K562 (cell line): Measurements from ENCODE around the gene MEF2B. TPM values are rescaled to one million over a fixed set of nuclear protein-coding genes. Genes with fewer than 3 reads are reported as not detected.
"Not testable (repeated sequence)": the region's sequence is repeated elsewhere in the genome, so short reads cannot be mapped to it uniquely, and the experiment has no call there.

ENCODE experiments used
- ATAC-seq: fragments of 200-7000 bp; cut with Tn5 transposase; 3 replicates; pipeline ENCODE4 v1.9.1; 2020; ENCODE audit warnings: moderate library complexity
- BruUV-seq: library from RNA; stranded (reverse); fragments of 400-500 nt; replicated peaks from 2 replicates; lab custom pipeline; 2021; lab: Mats Ljungman, UMichigan
- CTCF ChIA-PET: fragments of 300-600 bp; formaldehyde crosslinking; extraction: SDS; loops from one replicate; lab custom pipeline; 2021; ENCODE audit warnings: low intra/inter-chr PET ratio; lab: Yijun Ruan, JAX
- POLR2A ChIA-PET: fragments of 300-600, 350-650 bp; sonication (Branson Sonifier 250); formaldehyde crosslinking; extraction: SDS; loops from one replicate; lab custom pipeline; 2021; ENCODE audit warnings: antibody characterized with exemption, inconsistent platforms; lab: Yijun Ruan, JAX
- DNase-seq, 4 experiments: peaks; one replicate each; pipeline versions ENCODE4 v3.0.0 to v3.0.0-alpha.2; 2011 to 2018; ENCODE audit warnings: low spot score in 3 of 4, mixed read lengths in 3 of 4; ENCODE audit errors: extremely low read depth in 1 of 4
- FAIRE-seq: peaks from 2 replicates; lab custom pipeline; 2011; peaks lifted over from hg19 to GRCh38; lab: Jason Lieb, UNC
- H2AFZ ChIP-seq: 2 replicates; pipeline ENCODE4 v1.6.0; 2011; ENCODE audit warnings: low read depth, low read length, control low read depth, inconsistent platforms
- H3K27ac ChIP-seq: fragments of 200-600 bp; 3 replicates; pipeline ENCODE4 v1.8.0; 2011; ENCODE audit warnings: low read depth, mild to moderate bottlenecking, control low read depth, inconsistent platforms, low read length, moderate library complexity, mixed read lengths; ENCODE audit errors: extremely low read depth
- H3K27me3 ChIP-seq, 2 experiments: fragments of 300-600 bp in 1 of 2; 2 replicates in 1 of 2; 3 replicates in 1 of 2; pipeline versions ENCODE4 v1.6.0 to v1.8.0; 2011; ENCODE audit warnings: inconsistent platforms in 2 of 2, low read length in 2 of 2, mild to moderate bottlenecking in 1 of 2, mixed read lengths in 1 of 2, moderate library complexity in 1 of 2; ENCODE audit not compliant: control insufficient read depth in 2 of 2, insufficient read depth in 2 of 2
- H3K36me3 ChIP-seq: fragments of 300-600 bp; 3 replicates; pipeline ENCODE4 v1.8.0; 2011; ENCODE audit warnings: mild to moderate bottlenecking, low read length, inconsistent platforms; ENCODE audit not compliant: control insufficient read depth, insufficient read depth
- H3K4me1 ChIP-seq, 2 experiments: fragments of 200-600 bp in 1 of 2; replicated peaks in 1 of 2; 2 replicates in 1 of 2; 3 replicates in 1 of 2; pipeline versions ENCODE4 v1.5.1 to v1.8.0; 2011; ENCODE audit warnings: inconsistent platforms in 2 of 2, low read length in 2 of 2, mild to moderate bottlenecking in 1 of 2, mixed read lengths in 1 of 2, moderate library complexity in 1 of 2; ENCODE audit not compliant: control insufficient read depth in 2 of 2, insufficient read depth in 2 of 2
- H3K4me2 ChIP-seq: 2 replicates; pipeline ENCODE4 v1.6.1; 2011; ENCODE audit warnings: low read length, control low read depth, inconsistent platforms, mixed read lengths; ENCODE audit not compliant: insufficient read depth
- H3K4me3 ChIP-seq: fragments of 200-600 bp; sonication (generic), shearing (Covaris generic); 2 replicates; pipeline ENCODE4 v1.5.1; 2016; ENCODE audit warnings: control low read depth, inconsistent platforms
- H3K79me2 ChIP-seq: fragments of 200-600 bp; 3 replicates; pipeline ENCODE4 v1.8.0; 2011; ENCODE audit warnings: low read length, inconsistent platforms; ENCODE audit not compliant: control insufficient read depth, insufficient read depth
- H3K9ac ChIP-seq, 2 experiments: 2 replicates each; pipeline versions ENCODE4 v1.6.0 to v1.6.1; 2011; ENCODE audit warnings: low read depth in 2 of 2, low read length in 2 of 2, control low read depth in 1 of 2, inconsistent platforms in 1 of 2, mild to moderate bottlenecking in 1 of 2, mixed read lengths in 1 of 2; ENCODE audit not compliant: insufficient read depth in 1 of 2
- H3K9me1 ChIP-seq: one replicate; pipeline ENCODE4 v1.6.0; 2011; ENCODE audit warnings: inconsistent platforms, mild to moderate bottlenecking, low read length, moderate library complexity; ENCODE audit not compliant: control insufficient read depth, insufficient read depth
- H3K9me3 ChIP-seq: replicated peaks from 2 replicates; pipeline ENCODE4 v1.5.1; 2011; ENCODE audit warnings: low read depth, low read length, inconsistent platforms; ENCODE audit not compliant: control insufficient read depth, insufficient read depth
- H4K20me1 ChIP-seq: replicated peaks from 2 replicates; pipeline ENCODE4 v1.6.1; 2011; ENCODE audit warnings: low read length, inconsistent platforms, mixed read lengths; ENCODE audit not compliant: control insufficient read depth, insufficient read depth
- BCOR ChIP-seq: fragments of 450-650 bp; IDR thresholded peaks from 2 replicates; pipeline ENCODE4 v1.6.1; 2016
- CHD2 ChIP-seq: IDR thresholded peaks from 2 replicates; pipeline ENCODE4 v1.6.1; 2011; ENCODE audit warnings: low read depth, low read length
- HINFP ChIP-seq: fragments of 450-650 bp; conservative IDR thresholded peaks from 2 replicates; pipeline ENCODE4 v1.6.1; 2016; ENCODE audit warnings: missing genetic modification characterization, low read depth, mild to moderate bottlenecking, control low read depth, missing compliant biosample characterization
- MYC ChIP-seq, 2 experiments: fragments of 250-450 bp in 1 of 2; sonication (Bioruptor Pico) in 1 of 2; IDR thresholded peaks; 2 replicates each; pipeline versions ENCODE4 v1.5.1 to v1.6.1; 2012 to 2021; ENCODE audit warnings: low read depth in 2 of 2, borderline replicate concordance in 1 of 2, improper control_type of control experiment in 1 of 2, low read length in 1 of 2, mild to moderate bottlenecking in 1 of 2, moderate library complexity in 1 of 2
- PATZ1 ChIP-seq: fragments of 250-450 bp; sonication (Bioruptor Pico); IDR thresholded peaks from 2 replicates; pipeline ENCODE4 v1.5.0; 2020; ENCODE audit warnings: mild to moderate bottlenecking, borderline replicate concordance
- RBFOX2 ChIP-seq: fragments of 200-400 bp; formaldehyde crosslinking; IDR thresholded peaks from 2 replicates; pipeline ENCODE4 v1.6.1; 2017; ENCODE audit warnings: low read depth, mild to moderate bottlenecking, low read length, moderate library complexity
- RBM25 ChIP-seq: fragments of 200-400 bp; formaldehyde crosslinking; IDR thresholded peaks from 2 replicates; pipeline ENCODE4 v1.6.1; 2018; ENCODE audit warnings: low read length, low read depth, moderate library complexity; ENCODE audit not compliant: severe bottlenecking
- SREBF1 ChIP-seq: fragments of 150-350 bp; IDR thresholded peaks from 2 replicates; pipeline ENCODE4 v1.6.1; 2014; ENCODE audit warnings: antibody characterized with exemption, low read depth, low read length, borderline replicate concordance
- XRCC5 ChIP-seq: fragments of 200-400 bp; formaldehyde crosslinking; IDR thresholded peaks from 2 replicates; pipeline ENCODE4 v1.6.1; 2017; ENCODE audit warnings: low read depth, mild to moderate bottlenecking, low read length
- ZNF121 ChIP-seq: sonication (generic); formaldehyde crosslinking; conservative IDR thresholded peaks from 2 replicates; pipeline ENCODE4 v1.8.0; 2022; ENCODE audit warnings: missing genetic modification reagents
- WGBS: fragments of 100-300 bp; shearing (Covaris generic); methylation state at CpG from one replicate; pipeline ENCODE4 v1.1.6; 2016; ENCODE audit warnings: low coverage, mixed read lengths; ENCODE audit not compliant: insufficient coverage; ENCODE audit errors: missing lambda C conversion rate; 5-methylcytosine and 5-hydroxymethylcytosine counted together
- in situ Hi-C: fragments of 300-500 bp; cut with MboI; formaldehyde crosslinking; loops from 4 replicates; pipeline ENCODE4 v1.15.0; 2018; ENCODE audit warnings: inconsistent platforms, mixed read lengths
- intact Hi-C: fragments of 100-400 bp; cut with micrococcal nuclease; formaldehyde crosslinking; loops from 2 replicates; pipeline ENCODE4 v1.14.2; 2022
- polyA plus RNA-seq, 8 experiments: library from polyadenylated mRNA; depleted of rRNA in 4 of 8; stranded (reverse) in 5 of 8; unstranded in 3 of 8; fragments of >200 nt; fragmentation: Nextera tagmentation in 2 of 8; fragmentation: Illumina TruSeq in 1 of 8; extraction: Ambion mirVana in 2 of 8; extraction: Trizol in 1 of 8; gene quantifications; 2 replicates each; pipeline versions ENCODE4 v1.2.1 to v1.2.3, GENCODE V29; 2011 to 2014; ENCODE audit warnings: inconsistent platforms in 1 of 8, missing spikeins in 1 of 8
- total RNA-seq, 7 experiments: library from RNA; depleted of rRNA in 6 of 7; stranded (reverse); fragments of >200 nt in 6 of 7; fragmentation: Illumina TruSeq in 2 of 7; extraction: Trizol in 2 of 7; gene quantifications; 2 replicates each; pipeline versions ENCODE4 v1.2.1 to v1.2.3, GENCODE V29; 2011 to 2021; ENCODE audit warnings: low replicate concordance in 1 of 7

The MEF2B gene
- total and polyA plus RNA-seq, 9 of the 15 experiments (the other 6 are each of a cell fraction or from before 2014, with no cell fraction given), result 0.14 to 1.9 (median 0.71) TPM; not detected in 3

GRCh38 chr19:19135713-19136112, 34.4 kb downstream of the MEF2B start:
- in situ Hi-C loops, result loop anchor here (5.0 kb wide), 1 partner anchor 78 kb away; no protein-coding TSS in a partner anchor
- Histone ChIP-seq H3K4me1 (peaks cover 15 to 36% of the 10 kb centered on the region in 2 experiments), H3K27ac (peak overlapping the region; percentile 76; the same call in 1 of the 3 replicates), H3K36me3 (peaks cover 25% of the 10 kb centered on the region), H3K79me2 (peaks cover 48% of the 10 kb centered on the region)
- BruUV-seq, H4K20me1 ChIP-seq, H3K9me3 ChIP-seq, ATAC-seq, H3K4me3 ChIP-seq, CTCF ChIA-PET, H3K27me3 ChIP-seq, H2AFZ ChIP-seq, H3K9ac ChIP-seq, H3K9me1 ChIP-seq, H3K4me2 ChIP-seq, DNase-seq, FAIRE-seq: not testable (repeated sequence)
- POLR2A ChIA-PET, result interaction anchor here (0.6 to 1.4 kb wide), 5 partner anchors 35 to 83 kb away, joined by 3 to 10 read pairs (median 3); partner anchors contain the start of genes MEF2B and SLC25A42
- TF ChIP-seq BCOR (peak; percentile 81), ZNF121 (CRISPR knock-in tag) (peak; percentile 95), RBM25 (peak; percentile 49)
- 74% methylated on average over 6 of the region's 6 CpGs for WGBS
- intact Hi-C loops, result loop anchor here (5.0 kb wide), 4 partner anchors 37 to 238 kb away; partner anchors contain the start of genes CERS1, COPE, DDX49 and MEF2B

GRCh38 chr19:19134687-19135158, 35.3 kb downstream of the MEF2B start:
- H3K79me2 ChIP-seq, result peaks cover 48% of the 10 kb centered on the region
- H3K4me3 ChIP-seq, result peak overlapping the region; percentile 37
- CTCF ChIA-PET, result no interaction called here
- peak overlapping the region; percentile 91 for H2AFZ ChIP-seq
- FAIRE-seq (peak; percentile 85), ATAC-seq (peak; percentile 82), DNase-seq (peak; percentile 86 to 90 (median 88))
- H3K9me1 ChIP-seq, result no peaks in the 10 kb centered on the region
- H3K27ac ChIP-seq, result peak overlapping the region; percentile 76
- 2% methylated on average over 21 of the region's 21 CpGs for WGBS
- H4K20me1 ChIP-seq, result peaks cover 3% of the 10 kb centered on the region; the same call in 1 of the 2 replicates
- peak overlapping the region; percentile 52 to 89 for H3K9ac ChIP-seq
- POLR2A ChIA-PET, result interaction anchor here (0.7 to 1.4 kb wide), 5 partner anchors 9 to 75 kb away, joined by 3 to 10 read pairs (median 3); partner anchors contain the start of genes MEF2B and SLC25A42
- no TSS peak for BruUV-seq
- peaks cover 33% of the 10 kb centered on the region for H3K36me3 ChIP-seq
- in situ Hi-C loops, result loop anchor here (5.0 kb wide), 1 partner anchor 77 kb away; no protein-coding TSS in a partner anchor
- no peaks in the 10 kb centered on the region for H3K27me3 ChIP-seq
- peak overlapping the region; percentile 86 for H3K4me2 ChIP-seq
- intact Hi-C loops, result loop anchor here (5.0 kb wide), 4 partner anchors 38 to 237 kb away; partner anchors contain the start of genes CERS1, COPE, DDX49 and MEF2B
- peaks cover 15 to 41% of the 10 kb centered on the region in 2 experiments for H3K4me1 ChIP-seq
- H3K9me3 ChIP-seq, result no peaks in the 10 kb centered on the region
- TF ChIP-seq PATZ1 (no peak), XRCC5 (peak; percentile 50; the same call in 1 of the 2 replicates), RBFOX2 (peak; percentile 84), MYC (IDR thresholded peaks at IDR 0.05; ENCODE audit: low read depth, low read length) (peak; percentile 69), MYC (CRISPR knock-in tag; IDR thresholded peaks at IDR 0.05; ENCODE audit: borderline replicate concordance, low read depth) (no peak), SREBF1 (no peak), HINFP (tag) (no peak), CHD2 (0 out of 2 replicates have a peak, but pooled peaks have one; percentile 59)
